KMS-11 (cell line): Measurements from ENCODE around the gene WRAP53.

Experiments
- H2AFZ ChIP-seq: fragments of 200-600 bp; sonication (generic); 2 replicates; pipeline ENCODE4 v1.6.1; 2016; ENCODE audit warnings: antibody characterized with exemption, mixed run types, low read depth
- H3K27ac ChIP-seq: fragments of 200-600 bp; sonication (generic); 2 replicates; pipeline ENCODE4 v1.6.1; 2016; ENCODE audit warnings: mild to moderate bottlenecking, mixed run types
- H3K27me3 ChIP-seq: fragments of 200-600 bp; sonication (generic); 2 replicates; pipeline ENCODE4 v1.6.1; 2017; ENCODE audit warnings: mild to moderate bottlenecking, low read depth, mixed run types, moderate library complexity; ENCODE audit not compliant: insufficient read depth
- H3K36me3 ChIP-seq: fragments of 200-600 bp; sonication (generic); 2 replicates; pipeline ENCODE4 v1.6.1; 2017; ENCODE audit warnings: mild to moderate bottlenecking, mixed run types; ENCODE audit not compliant: insufficient read depth
- H3K4me1 ChIP-seq: fragments of 200-600 bp; sonication (generic); 2 replicates; pipeline ENCODE4 v1.6.1; 2016; ENCODE audit warnings: mild to moderate bottlenecking, low read depth, mixed run types; ENCODE audit not compliant: poor library complexity, severe bottlenecking
- H3K4me2 ChIP-seq: fragments of 200-600 bp; sonication (generic); 2 replicates; pipeline ENCODE4 v1.7.0; 2016; ENCODE audit warnings: mild to moderate bottlenecking, mixed run types
- H3K4me3 ChIP-seq: fragments of 200-600 bp; sonication (generic); IDR thresholded peaks from 2 replicates; pipeline ENCODE4 v1.6.1; 2017; ENCODE audit warnings: low read depth, low read length, mixed read lengths; ENCODE audit not compliant: insufficient read depth
- H3K79me2 ChIP-seq: fragments of 200-600 bp; sonication (generic); 2 replicates; pipeline ENCODE4 v1.6.1; 2016; ENCODE audit warnings: low read depth, mixed run types; ENCODE audit not compliant: insufficient read depth
- H3K9ac ChIP-seq: fragments of 200-600 bp; sonication (generic); 2 replicates; pipeline ENCODE4 v1.6.1; 2016; ENCODE audit warnings: mild to moderate bottlenecking, mixed run types
- H4K20me1 ChIP-seq: fragments of 200-600 bp; sonication (generic); 2 replicates; pipeline ENCODE4 v1.6.1; 2016; ENCODE audit warnings: mild to moderate bottlenecking, mixed run types; ENCODE audit not compliant: insufficient read depth
- CTCF ChIP-seq: fragments of 200-600 bp; sonication (generic); conservative IDR thresholded peaks from 2 replicates; pipeline ENCODE4 v1.6.1; 2017; ENCODE audit warnings: low read depth, mild to moderate bottlenecking, antibody characterized with exemption, low read length, moderate library complexity, mixed read lengths

Gene WRAP53

GRCh38 chr17:7647018-7647417 lies 41.3 kb upstream of the WRAP53 start:
- H3K4me3 ChIP-seq: no peak overlapping the region
- no peaks in the 10 kb centered on the region for H4K20me1 ChIP-seq
- H3K4me2 ChIP-seq: no peak overlapping the region
- no peaks in the 10 kb centered on the region for H3K27me3 ChIP-seq
- H3K27ac ChIP-seq: no peak overlapping the region
- H3K36me3 ChIP-seq: no peaks in the 10 kb centered on the region
- no peak overlapping the region for H3K9ac ChIP-seq
- no peak for TF ChIP-seq CTCF
- H3K79me2 ChIP-seq: no peaks in the 10 kb centered on the region
- no peak overlapping the region for H2AFZ ChIP-seq
- H3K4me1 ChIP-seq: no peaks in the 10 kb centered on the region

- no peaks in the 10 kb centered on the region for H3K79me2 ChIP-seq
- TF ChIP-seq CTCF: no peak
- H3K4me2 ChIP-seq: no peak within 1 kb of the TSS
- no peaks in the 10 kb centered on the region for H4K20me1 ChIP-seq
- H3K27ac ChIP-seq: no peak within 1 kb of the TSS
- no peaks in the 10 kb centered on the region for H3K27me3 ChIP-seq
- no peaks in the 10 kb centered on the region for H3K4me1 ChIP-seq
- no peak within 1 kb of the TSS for H3K4me3 ChIP-seq
- no peaks in the 10 kb centered on the region for H3K36me3 ChIP-seq
- H3K9ac ChIP-seq: no peak within 1 kb of the TSS
- H2AFZ ChIP-seq: no peak within 1 kb of the TSS
Observed at GRCh38 chr17:7650509-7651096, 37.7 kb upstream of the WRAP53 start, which contains the start of gene ATP1B2. ATP1B2 (plus strand) TSS chr17:7650926; CDS start chr17:7651519, 593 bp downstream.

- H3K27ac ChIP-seq: no peak overlapping the region
- no peaks in the 10 kb centered on the region for H4K20me1 ChIP-seq
- H3K36me3 ChIP-seq: no peaks in the 10 kb centered on the region
- H3K4me2 ChIP-seq: no peak overlapping the region
- no peak overlapping the region for H3K4me3 ChIP-seq
- no peak overlapping the region for H3K9ac ChIP-seq
- no peaks in the 10 kb centered on the region for H3K79me2 ChIP-seq
- TF ChIP-seq CTCF: no peak
- no peak overlapping the region for H2AFZ ChIP-seq
- H3K27me3 ChIP-seq: no peaks in the 10 kb centered on the region
- no peaks in the 10 kb centered on the region for H3K4me1 ChIP-seq
Observed at GRCh38 chr17:7651097-7651664, 37.1 kb upstream of the WRAP53 start.

GRCh38 chr17:7651665-7652387 lies 36.5 kb upstream of the WRAP53 start:
- Histone ChIP-seq H4K20me1 (no peaks in the 10 kb centered on the region), H3K27me3 (no peaks in the 10 kb centered on the region), H3K27ac (no peak overlapping the region), H3K4me2 (no peak overlapping the region), H3K36me3 (no peaks in the 10 kb centered on the region), H3K9ac (no peak overlapping the region), H2AFZ (no peak overlapping the region), H3K4me3 (no peak overlapping the region), H3K79me2 (no peaks in the 10 kb centered on the region), H3K4me1 (no peaks in the 10 kb centered on the region)
- no peak for TF ChIP-seq CTCF
